Hematopoietic multipotent progenitor cell treated with erythropoietin and hydrocortisone succinate and interleukin-3 and kit ligand, for 15 days (in vitro differentiated cells): ENCODE measurements around the gene MBD1.
"Not testable (repeated sequence)": the region's sequence is repeated elsewhere in the genome, so short reads cannot be mapped to it uniquely, and the experiment has no call there.

Experiments used
- DNase-seq: peaks from one replicate; pipeline ENCODE4 v3.0.0-alpha.2; 2015; ENCODE audit warnings: low spot score

The MBD1 gene

DNA sequence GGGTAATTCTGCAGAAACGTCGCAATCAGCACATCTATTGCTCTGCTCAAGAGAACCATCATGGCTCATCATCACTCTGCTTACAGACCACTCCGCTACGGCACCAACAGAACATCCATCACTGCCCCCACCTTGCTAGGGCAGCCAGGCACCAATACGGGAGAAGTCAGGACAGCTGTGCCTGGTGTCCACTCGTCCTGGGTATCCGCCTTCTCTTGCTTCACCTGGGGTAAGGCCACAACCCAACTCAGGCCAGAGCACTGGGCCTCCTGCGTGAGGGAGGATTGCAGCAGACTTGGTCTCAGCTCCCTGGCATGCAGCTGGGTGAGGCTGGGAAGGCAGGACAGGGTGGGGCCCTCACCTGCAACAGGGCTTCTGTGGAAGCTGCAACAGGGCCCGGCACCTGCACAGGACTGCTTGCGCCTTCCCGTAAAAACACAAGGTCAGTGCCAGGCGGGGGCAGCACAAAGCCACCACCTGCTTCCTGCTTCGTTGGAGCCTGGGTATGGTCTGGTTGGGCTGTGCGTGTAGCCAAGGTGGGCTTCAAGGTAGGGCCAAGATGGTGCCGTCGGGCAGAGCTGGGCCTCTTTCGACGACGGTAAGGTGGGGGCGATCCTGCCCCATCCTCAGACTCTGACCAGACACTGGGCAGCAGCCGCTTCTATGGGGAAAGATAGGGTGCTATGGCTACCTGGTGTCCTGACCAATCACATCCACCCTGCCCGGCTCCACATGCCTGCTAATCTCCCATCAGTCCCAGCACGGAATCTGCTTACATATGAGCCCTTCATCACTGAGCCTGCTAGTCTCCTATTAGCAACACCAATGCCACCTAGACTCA lies 7.9 kb downstream of the MBD1 start:
- DNase-seq, result no peak

DNA sequence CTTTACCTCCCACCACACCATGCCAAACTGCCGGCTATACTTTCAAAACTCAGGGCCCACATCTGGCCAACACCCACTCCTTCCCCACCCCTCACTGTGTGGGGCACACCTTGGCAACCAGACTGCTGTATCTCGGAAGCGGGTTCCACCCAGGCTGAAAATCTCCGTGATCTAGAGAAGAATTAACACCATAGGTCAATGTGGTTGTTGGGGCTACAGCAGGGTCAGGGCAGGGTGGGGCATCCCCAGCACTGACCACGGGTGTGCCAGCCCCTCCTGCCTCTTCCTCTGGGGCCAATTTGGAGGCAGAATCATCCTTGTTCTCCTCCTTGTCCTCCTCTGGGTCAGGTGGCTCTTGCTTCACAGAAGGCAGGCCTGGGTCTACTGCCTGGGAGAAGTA lies 8.8 kb downstream of the MBD1 start:
- no peak for DNase-seq

- DNase-seq, result peak; percentile 72
Measured at GRCh38 chr18:50268022-50268747, 13.1 kb downstream of the MBD1 start.

- DNase-seq, result no peak
Measured at GRCh38 chr18:50266248-50266704, 15.0 kb downstream of the MBD1 start, which contains the start of gene CFAP53. Gene CFAP53 (minus strand): TSS chr18:50266495. CDS start chr18:50266404, 91 bp downstream.

DNA sequence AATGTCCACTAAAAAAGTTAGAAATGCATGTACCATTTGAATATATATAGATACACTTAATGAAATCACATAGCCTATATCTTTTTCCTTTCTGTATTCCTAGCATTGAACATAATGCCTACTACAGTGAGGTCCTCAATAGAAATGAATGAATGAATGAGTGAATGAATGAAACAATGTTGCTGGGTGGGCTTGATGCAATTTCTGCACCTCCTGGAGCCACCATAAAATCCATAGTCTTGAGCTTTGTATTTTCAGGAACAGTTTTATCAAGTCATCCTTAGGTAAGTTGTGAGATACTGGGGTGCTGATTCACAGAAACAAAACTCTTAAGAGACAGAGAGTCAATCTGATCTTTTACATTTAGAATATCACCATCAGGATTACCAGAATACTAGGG lies 18.3 kb downstream of the MBD1 start:
- no peak for DNase-seq

- no peak for DNase-seq
Measured at GRCh38 chr18:50250935-50251334, 30.4 kb downstream of the MBD1 start.

DNA sequence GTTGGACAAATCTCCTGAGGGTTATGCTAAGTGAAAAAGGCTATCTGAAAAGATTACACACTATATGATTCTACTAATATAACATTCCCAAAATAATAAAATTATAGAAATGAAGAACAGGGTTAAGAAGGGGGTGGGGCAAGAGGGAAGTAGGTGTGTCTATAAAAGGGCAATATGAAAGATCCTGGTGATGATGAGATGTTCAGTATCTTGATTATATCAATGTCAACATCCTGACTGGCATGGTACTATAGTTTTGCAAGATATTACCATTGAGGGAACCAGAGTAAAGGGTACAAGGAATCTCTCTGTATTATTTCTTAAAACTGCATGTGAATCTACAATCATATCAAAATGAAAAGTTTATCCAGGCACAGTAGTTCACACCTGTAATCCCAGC lies 31.7 kb downstream of the MBD1 start:
- no peak for DNase-seq

GRCh38 chr18:50247561-50247960 lies 33.8 kb downstream of the MBD1 start:
- no peak for DNase-seq

GRCh38 chr18:50241768-50242167 lies 39.6 kb downstream of the MBD1 start:
- not testable (repeated sequence) for DNase-seq

GRCh38 chr18:50240080-50240563 lies 41.2 kb downstream of the MBD1 start:
- no peak for DNase-seq

- no peak for DNase-seq
Measured at GRCh38 chr18:50232419-50232818, 48.9 kb downstream of the MBD1 start.

- no peak for DNase-seq
Measured at GRCh38 chr18:50231621-50232020, 49.7 kb downstream of the MBD1 start.

DNA sequence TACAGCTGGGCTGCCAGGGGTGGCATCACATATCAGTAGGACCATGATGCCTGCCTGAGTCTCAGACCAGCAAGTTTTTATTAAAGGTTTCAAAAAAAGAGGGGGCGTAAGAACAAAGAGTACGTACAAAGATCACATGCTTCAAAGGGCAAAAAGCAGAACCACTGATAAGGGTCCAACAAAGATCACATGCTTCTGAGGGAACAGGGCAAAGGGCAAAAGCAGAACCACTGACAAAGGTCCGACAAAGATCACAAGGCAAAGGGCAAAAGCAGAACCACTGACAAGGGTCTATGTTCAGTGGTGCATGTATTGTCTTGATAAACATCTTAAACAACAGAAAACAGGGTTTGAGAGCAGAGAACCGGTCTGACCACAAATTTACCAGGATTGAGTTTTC lies 61.1 kb downstream of the MBD1 start:
- not testable (repeated sequence) for DNase-seq
